GM18498 (cell line): ENCODE data around the gene PCCA.

Experiments
- ATAC-seq: cut with Tn5 transposase; IDR thresholded peaks from one replicate; pipeline ENCODE4 v1.9.1; 2021; ENCODE audit warnings: mild to moderate bottlenecking, moderate library complexity; ENCODE audit not compliant: unreplicated experiment

The PCCA gene

GRCh38 chr13:100491164-100491842, 402.4 kb downstream of the PCCA start:
- ATAC-seq = no peak

GRCh38 chr13:100493418-100493817, 404.5 kb downstream of the PCCA start:
- ATAC-seq = no peak

GRCh38 chr13:100495455-100495854, 406.6 kb downstream of the PCCA start:
- ATAC-seq = no peak

GRCh38 chr13:100497389-100497788, 408.5 kb downstream of the PCCA start:
- no peak for ATAC-seq

- no peak for ATAC-seq
Observed at GRCh38 chr13:100502446-100502845, 413.6 kb downstream of the PCCA start.

GRCh38 chr13:100503622-100504021, 414.7 kb downstream of the PCCA start:
- ATAC-seq = no peak

- ATAC-seq = peak; percentile 66
Observed at GRCh38 chr13:100506154-100506553, 417.3 kb downstream of the PCCA start.

GRCh38 chr13:100506600-100507422, 417.9 kb downstream of the PCCA start:
- peak; percentile 31 for ATAC-seq

GRCh38 chr13:100508455-100508854, 419.6 kb downstream of the PCCA start:
- ATAC-seq = no peak

- no peak for ATAC-seq
Observed at GRCh38 chr13:100508996-100509395, 420.1 kb downstream of the PCCA start.

- ATAC-seq = no peak
Observed at GRCh38 chr13:100510208-100510957, 421.5 kb downstream of the PCCA start.

- ATAC-seq = no peak
Observed at GRCh38 chr13:100511466-100511865, 422.6 kb downstream of the PCCA start.

- no peak for ATAC-seq
Observed at GRCh38 chr13:100512422-100512821, 423.5 kb downstream of the PCCA start.

- ATAC-seq = no peak
Observed at GRCh38 chr13:100513171-100513570, 424.3 kb downstream of the PCCA start.

- ATAC-seq = no peak
Observed at GRCh38 chr13:100513987-100514670, 425.2 kb downstream of the PCCA start.

- peak; percentile 89 for ATAC-seq
Observed at GRCh38 chr13:100514788-100515409, 426.0 kb downstream of the PCCA start.

- ATAC-seq = no peak
Observed at GRCh38 chr13:100515410-100515800, 426.5 kb downstream of the PCCA start.

- no peak for ATAC-seq
Observed at GRCh38 chr13:100517135-100517534, 428.2 kb downstream of the PCCA start.

GRCh38 chr13:100517728-100518127, 428.8 kb downstream of the PCCA start:
- ATAC-seq = no peak

GRCh38 chr13:100518394-100519062, 429.6 kb downstream of the PCCA start:
- ATAC-seq = no peak
